Neuronal stem cell (in vitro differentiated cells): ENCODE data around the gene QRICH1.

Experiments used
- DNase-seq: peaks from one replicate; pipeline ENCODE4 v3.0.0-alpha.2; 2013; ENCODE audit warnings: low spot score
- H2AFZ ChIP-seq: one replicate; pipeline ENCODE4 v1.6.1; 2013; ENCODE audit warnings: mild to moderate bottlenecking, low read length, inconsistent platforms
- H2AK5ac ChIP-seq: 2 replicates; pipeline ENCODE4 v1.6.1; 2013; ENCODE audit warnings: low read depth, mild to moderate bottlenecking, inconsistent platforms, low read length, moderate library complexity, mixed read lengths
- H2BK120ac ChIP-seq: 2 replicates; pipeline ENCODE4 v1.6.1; 2013; ENCODE audit warnings: low read depth, mild to moderate bottlenecking, inconsistent platforms, low read length, moderate library complexity, mixed read lengths
- H2BK12ac ChIP-seq: one replicate; pipeline ENCODE4 v1.6.1; 2013; ENCODE audit warnings: low read length, inconsistent platforms
- H2BK15ac ChIP-seq: 2 replicates; pipeline ENCODE4 v1.6.1; 2013; ENCODE audit warnings: mild to moderate bottlenecking, low read length, inconsistent platforms, mixed read lengths
- H2BK5ac ChIP-seq: one replicate; pipeline ENCODE4 v1.6.1; 2013; ENCODE audit warnings: inconsistent platforms, mild to moderate bottlenecking, low read length, moderate library complexity
- H3K14ac ChIP-seq: one replicate; pipeline ENCODE4 v1.6.1; 2013; ENCODE audit warnings: low read length, inconsistent platforms
- H3K18ac ChIP-seq: 2 replicates; pipeline ENCODE4 v1.6.1; 2013; ENCODE audit warnings: low read length, inconsistent platforms
- H3K23ac ChIP-seq: 2 replicates; pipeline ENCODE4 v1.6.1; 2013; ENCODE audit warnings: low read depth, mild to moderate bottlenecking, mixed read lengths, low read length, inconsistent platforms; ENCODE audit not compliant: poor library complexity
- H3K27ac ChIP-seq: replicated peaks from 3 replicates; pipeline ENCODE4 v1.5.1; 2013; ENCODE audit warnings: low read length, inconsistent platforms
- H3K27me3 ChIP-seq, 3 experiments: 2 replicates each; pipeline ENCODE4 v1.6.1; 2013; ENCODE audit warnings: low read length in 3 of 3, mild to moderate bottlenecking in 2 of 3, inconsistent platforms in 1 of 3, low read depth in 1 of 3, mixed read lengths in 1 of 3, moderate library complexity in 1 of 3; ENCODE audit not compliant: control insufficient read depth in 3 of 3, insufficient read depth in 3 of 3
- H3K36me3 ChIP-seq, 2 donors: replicated peaks in 1 of 2; 2 replicates each; pipeline ENCODE4 v1.6.1; 2013; ENCODE audit warnings: low read length in 2 of 2; ENCODE audit not compliant: control insufficient read depth in 2 of 2, insufficient read depth in 2 of 2
- H3K4ac ChIP-seq: 2 replicates; pipeline ENCODE4 v1.6.1; 2013; ENCODE audit warnings: inconsistent platforms, mild to moderate bottlenecking, low read length, moderate library complexity
- H3K4me1 ChIP-seq, 2 donors: 1 replicate in 1 of 2; 2 replicates in 1 of 2; pipeline ENCODE4 v1.6.1; 2013; ENCODE audit warnings: low read length in 2 of 2, low read depth in 1 of 2; ENCODE audit not compliant: control insufficient read depth in 2 of 2, insufficient read depth in 1 of 2
- H3K4me2 ChIP-seq: one replicate; pipeline ENCODE4 v1.6.1; 2013; ENCODE audit warnings: mild to moderate bottlenecking, low read length, inconsistent platforms; ENCODE audit not compliant: insufficient read depth, poor library complexity, severe bottlenecking
- H3K4me3 ChIP-seq, 2 donors: 2 replicates each; pipeline ENCODE4 v1.5.1; 2013; ENCODE audit warnings: low read length in 2 of 2, mild to moderate bottlenecking in 2 of 2, inconsistent platforms in 1 of 2, moderate library complexity in 1 of 2
- H3K79me1 ChIP-seq: one replicate; pipeline ENCODE4 v1.6.1; 2013; ENCODE audit warnings: low read depth, mild to moderate bottlenecking, inconsistent platforms, low read length, moderate library complexity
- H3K9ac ChIP-seq: one replicate; pipeline ENCODE4 v1.6.1; 2013; ENCODE audit warnings: mild to moderate bottlenecking, low read depth, low read length, inconsistent platforms; ENCODE audit not compliant: poor library complexity
- H3K9me3 ChIP-seq, 2 donors: replicated peaks in 1 of 2; 2 replicates each; pipeline versions ENCODE3 to v1.6.1; 2013; ENCODE audit warnings: low read length in 2 of 2, mild to moderate bottlenecking in 2 of 2, inconsistent platforms in 1 of 2, low read depth in 1 of 2, mixed read lengths in 1 of 2, moderate library complexity in 1 of 2; ENCODE audit not compliant: control insufficient read depth in 2 of 2, insufficient read depth in 1 of 2
- H4K8ac ChIP-seq: one replicate; pipeline ENCODE4 v1.6.1; 2013; ENCODE audit warnings: low read depth, mild to moderate bottlenecking, inconsistent platforms, low read length, moderate library complexity
- H4K91ac ChIP-seq: one replicate; pipeline ENCODE4 v1.6.1; 2013; ENCODE audit warnings: low read length, low read depth, mild to moderate bottlenecking, inconsistent platforms; ENCODE audit not compliant: poor library complexity
- WGBS, 2 donors: extraction: QIAGEN DNeasy Blood & Tissue Kit; methylation state at CpG; one replicate each; pipeline ENCODE4 v1.1.7; 2013; ENCODE audit warnings: missing lambda C conversion rate in 2 of 2, mixed read lengths in 1 of 2; ENCODE audit not compliant: insufficient read length in 2 of 2, insufficient replicate concordance in 1 of 2; ENCODE audit errors: extremely low coverage in 2 of 2; 5-methylcytosine and 5-hydroxymethylcytosine counted together

QRICH1 gene

GRCh38 chr3:49124203-49124602, 30.3 kb upstream of the QRICH1 start:
- H3K4me1 ChIP-seq, result peaks cover 8 to 9% of the 10 kb centered on the region in 2 donors
- H3K4me3 ChIP-seq, result no peak overlapping the region
- H3K27ac ChIP-seq, result no peak overlapping the region
- peaks cover 0 to 1% of the 10 kb centered on the region in 2 donors for H3K9me3 ChIP-seq
- no peak for DNase-seq
- no peak overlapping the region for H3K4me2 ChIP-seq
- H3K14ac ChIP-seq, result no peak overlapping the region
- peak overlapping the region; percentile 12 for H3K9ac ChIP-seq
- peaks cover 5% of the 10 kb centered on the region for H3K79me1 ChIP-seq
- no peak overlapping the region for H2AFZ ChIP-seq
- no peak overlapping the region for H4K91ac ChIP-seq
- peaks cover 42% of the 10 kb centered on the region in 2 donors for H3K36me3 ChIP-seq
- H3K23ac ChIP-seq, result no peak overlapping the region
- H2BK12ac ChIP-seq, result no peak overlapping the region
- no peaks in the 10 kb centered on the region for H3K27me3 ChIP-seq
- H2BK120ac ChIP-seq, result no peak overlapping the region
- no peak overlapping the region for H3K4ac ChIP-seq
- H2BK15ac ChIP-seq, result no peak overlapping the region
- H2AK5ac ChIP-seq, result no peak overlapping the region
- no peak overlapping the region for H3K18ac ChIP-seq
- H2BK5ac ChIP-seq, result no peak overlapping the region
- H4K8ac ChIP-seq, result no peak overlapping the region
- WGBS, 2 donors, result no CpG with 5 or more reads among the region's 7 CpGs

- WGBS, 2 donors, result no CpG with 5 or more reads among the region's 17 CpGs
- Histone ChIP-seq H3K18ac (no peak overlapping the region), H2BK15ac (no peak overlapping the region), H4K91ac (no peak overlapping the region), H2BK120ac (no peak overlapping the region), H2AK5ac (no peak overlapping the region), H3K79me1 (peaks cover 5% of the 10 kb centered on the region), H4K8ac (no peak overlapping the region), H3K27me3 (no peaks in the 10 kb centered on the region), H2AFZ (no peak overlapping the region), H3K27ac (no peak overlapping the region), H2BK12ac (no peak overlapping the region), H2BK5ac (no peak overlapping the region), H3K23ac (peak overlapping the region; percentile 44), H3K9ac (peak overlapping the region; percentile 12), H3K4me1 (peaks cover 8 to 9% of the 10 kb centered on the region in 2 donors), H3K4me3 (no peak overlapping the region), H3K36me3 (peaks cover 46 to 48% of the 10 kb centered on the region in 2 donors), H3K9me3 (peaks cover 0 to 3% of the 10 kb centered on the region in 2 donors), H3K14ac (no peak overlapping the region), H3K4me2 (no peak overlapping the region), H3K4ac (no peak overlapping the region)
- no peak for DNase-seq
Observed at GRCh38 chr3:49123687-49124086, 29.8 kb upstream of the QRICH1 start.

GRCh38 chr3:49122886-49123545, 29.1 kb upstream of the QRICH1 start:
- H3K4me3 ChIP-seq, result peak overlapping the region in 1 of 2 donors; percentile 11
- no CpG with 5 or more reads among the region's 17 CpGs for WGBS, 2 donors
- no peak overlapping the region for H4K91ac ChIP-seq
- H3K4me2 ChIP-seq, result no peak overlapping the region
- peak overlapping the region; percentile 44 for H3K23ac ChIP-seq
- H3K14ac ChIP-seq, result no peak overlapping the region
- H3K36me3 ChIP-seq, result peaks cover 43 to 50% of the 10 kb centered on the region in 2 donors
- H3K27ac ChIP-seq, result no peak overlapping the region
- H2BK15ac ChIP-seq, result no peak overlapping the region
- H3K27me3 ChIP-seq, result no peaks in the 10 kb centered on the region
- no peak overlapping the region for H3K18ac ChIP-seq
- H2BK5ac ChIP-seq, result peak overlapping the region; percentile 18
- no peak overlapping the region for H3K4ac ChIP-seq
- H3K4me1 ChIP-seq, result peaks cover 8 to 9% of the 10 kb centered on the region in 2 donors
- peak overlapping the region; percentile 15 for H3K9ac ChIP-seq
- DNase-seq, result no peak
- no peak overlapping the region for H2AK5ac ChIP-seq
- H2BK12ac ChIP-seq, result no peak overlapping the region
- peaks cover 5% of the 10 kb centered on the region for H3K79me1 ChIP-seq
- H3K9me3 ChIP-seq, result peaks cover 0 to 3% of the 10 kb centered on the region in 2 donors
- H2BK120ac ChIP-seq, result no peak overlapping the region
- H4K8ac ChIP-seq, result no peak overlapping the region
- no peak overlapping the region for H2AFZ ChIP-seq

GRCh38 chr3:49122451-49122850, 28.6 kb upstream of the QRICH1 start:
- H2AK5ac ChIP-seq, result no peak overlapping the region
- no peak overlapping the region for H3K4me3 ChIP-seq
- H2BK5ac ChIP-seq, result peak overlapping the region; percentile 18
- H4K8ac ChIP-seq, result no peak overlapping the region
- H2AFZ ChIP-seq, result no peak overlapping the region
- no peak overlapping the region for H3K27ac ChIP-seq
- H3K14ac ChIP-seq, result no peak overlapping the region
- H4K91ac ChIP-seq, result no peak overlapping the region
- H2BK12ac ChIP-seq, result no peak overlapping the region
- no peak overlapping the region for H3K4me2 ChIP-seq
- no peak overlapping the region for H3K9ac ChIP-seq
- H2BK120ac ChIP-seq, result no peak overlapping the region
- DNase-seq, result no peak
- H2BK15ac ChIP-seq, result no peak overlapping the region
- peaks cover 48 to 55% of the 10 kb centered on the region in 2 donors for H3K36me3 ChIP-seq
- no peaks in the 10 kb centered on the region for H3K27me3 ChIP-seq
- H3K79me1 ChIP-seq, result peaks cover 5% of the 10 kb centered on the region
- peaks cover 0 to 3% of the 10 kb centered on the region in 2 donors for H3K9me3 ChIP-seq
- H3K4ac ChIP-seq, result no peak overlapping the region
- peaks cover 8 to 9% of the 10 kb centered on the region in 2 donors for H3K4me1 ChIP-seq
- WGBS, 2 donors, result no CpG with 5 or more reads among the region's 7 CpGs
- no peak overlapping the region for H3K18ac ChIP-seq
- H3K23ac ChIP-seq, result no peak overlapping the region
